Pericardium fibroblast (primary cell): ENCODE measurements around the gene KRTAP20-4. TPM values are rescaled to one million over a fixed set of nuclear protein-coding genes. Genes with fewer than 3 reads are reported as not detected.

Experiments used
- total RNA-seq: library from RNA; depleted of rRNA; stranded (reverse); fragments of >200 nt; gene quantifications from 2 replicates; pipeline ENCODE4 v1.2.3, GENCODE V29; 2015

KRTAP20-4 gene
- total RNA-seq, result not detected in 2 replicates

GRCh38 chr21:30620522-30620921 lies at the start of gene KRTAP20-4:
KRTAP20-4 (plus strand) TSS chr21:30620627.

DNA sequence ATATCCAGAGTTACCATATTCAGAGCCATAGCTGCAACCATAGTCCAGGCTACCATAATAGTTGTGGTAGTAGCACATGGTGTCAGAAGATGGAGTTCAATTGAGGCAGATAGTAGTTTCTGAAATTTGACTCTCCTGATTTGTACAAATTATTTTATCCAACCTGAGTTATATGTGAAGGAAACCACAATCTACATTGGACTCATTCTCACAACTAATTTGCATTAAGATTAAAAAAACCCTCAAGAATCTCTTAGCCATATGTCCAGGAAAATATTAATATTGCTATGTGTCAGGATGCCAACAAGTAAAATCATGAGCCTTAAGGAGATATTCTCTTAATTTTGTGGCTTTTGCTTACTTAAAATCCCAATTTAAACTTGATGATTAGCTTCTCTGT lies 30.1 kb upstream of the KRTAP20-4 start, which contains the start of gene KRTAP22-2:
KRTAP22-2 (minus strand) TSS at position 101 of the 400 bp plus-strand sequence.

GRCh38 chr21:30592140-30592539 lies 28.3 kb upstream of the KRTAP20-4 start, which contains the start of gene KRTAP6-3:
KRTAP6-3 (plus strand) TSS chr21:30592440; CDS start chr21:30592446, 6 bp downstream.

GRCh38 chr21:30598802-30599201 lies 21.6 kb upstream of the KRTAP20-4 start, which contains the start of gene KRTAP6-2:
KRTAP6-2 (minus strand) TSS chr21:30598902; CDS start chr21:30598874, 28 bp downstream.

DNA sequence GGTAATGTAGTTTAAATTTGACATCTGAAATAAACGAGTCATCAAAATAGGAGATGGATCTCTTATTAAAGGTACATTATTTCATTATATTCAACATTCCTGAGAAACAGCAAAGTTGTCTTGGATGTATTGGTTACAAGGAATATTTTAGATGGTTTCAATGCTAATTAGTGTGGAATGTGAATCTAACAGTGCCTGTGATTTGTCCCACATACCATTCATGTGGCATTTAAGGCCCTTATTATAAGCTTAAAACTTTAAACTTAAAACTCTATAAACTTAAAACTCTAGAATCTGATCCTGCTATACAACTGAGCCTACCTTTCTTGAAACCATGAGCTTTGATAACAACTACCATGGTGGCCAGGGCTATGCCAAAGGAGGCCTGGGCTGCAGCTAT lies 19.6 kb upstream of the KRTAP20-4 start, which contains the start of gene KRTAP22-1:
KRTAP22-1 (plus strand) TSS at position 301 of the 400 bp plus-strand sequence.

GRCh38 chr21:30613836-30614235 lies 6.6 kb upstream of the KRTAP20-4 start, which contains the start of gene KRTAP6-1:
KRTAP6-1 (minus strand) TSS chr21:30613930; CDS start chr21:30613904, 26 bp downstream.

DNA sequence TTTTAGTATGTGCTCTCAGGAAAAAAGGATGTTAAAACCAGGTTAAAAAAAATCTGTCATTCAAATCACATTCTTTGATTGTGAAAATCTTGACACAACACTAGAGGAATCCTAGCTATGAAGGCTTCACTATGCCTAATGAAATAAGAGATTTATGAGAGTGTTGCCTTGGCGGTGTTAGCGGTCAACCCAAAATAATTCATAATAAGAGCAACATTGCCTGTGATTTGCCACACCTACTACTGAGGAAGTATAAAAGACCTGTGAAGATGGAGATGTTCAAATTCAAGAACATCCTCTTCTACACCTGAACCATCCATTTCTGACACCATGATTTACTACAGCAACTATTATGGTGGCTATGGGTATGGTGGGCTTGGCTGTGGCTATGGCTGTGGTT lies 4.3 kb upstream of the KRTAP20-4 start, which contains the start of gene KRTAP20-1:
KRTAP20-1 (plus strand) TSS at position 301 of the 400 bp plus-strand sequence; CDS start at position 331, 30 bp downstream.

DNA sequence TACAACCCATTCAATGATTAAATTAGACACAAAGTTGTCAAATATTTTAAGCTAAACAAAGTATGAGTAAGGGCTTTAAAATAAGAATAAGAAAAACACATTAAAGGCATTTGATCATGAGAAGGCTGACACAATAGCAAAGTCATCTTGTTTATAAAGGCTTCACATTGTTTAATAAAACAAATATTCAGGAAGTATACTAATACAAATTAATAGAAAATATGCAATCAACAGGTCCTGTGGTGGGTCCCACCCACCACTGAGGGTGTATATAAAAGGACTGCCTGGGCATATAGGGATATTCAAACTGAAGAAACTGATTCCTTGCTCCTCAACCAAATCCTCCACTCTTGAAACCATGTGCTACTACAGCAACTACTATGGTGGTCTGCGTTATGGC lies 14.5 kb downstream of the KRTAP20-4 start, which contains the start of gene KRTAP20-2:
KRTAP20-2 (plus strand) TSS at position 301 of the 400 bp plus-strand sequence; CDS start at position 359, 58 bp downstream.

DNA sequence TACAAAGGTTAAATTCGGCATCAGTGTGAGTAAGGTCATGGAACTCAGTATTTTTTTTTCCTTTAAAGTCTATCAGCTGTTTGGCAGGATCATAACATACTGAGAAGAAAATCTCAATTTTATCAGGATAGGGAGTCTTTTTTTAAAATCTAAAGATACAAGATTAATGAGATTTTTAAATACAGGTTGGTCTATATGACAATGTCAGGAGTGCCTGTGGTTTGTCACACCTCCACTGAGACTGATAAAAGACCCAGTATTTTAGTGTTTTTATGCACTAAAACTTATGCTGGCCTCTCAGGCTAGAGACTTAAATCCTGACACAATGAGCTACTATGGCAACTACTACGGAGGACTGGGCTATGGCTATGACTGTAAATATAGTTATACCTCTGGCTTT lies 22.1 kb downstream of the KRTAP20-4 start, which contains the start of gene KRTAP20-3:
KRTAP20-3 (plus strand) TSS at position 301 of the 400 bp plus-strand sequence.

Other genes starting within 250 kb of the KRTAP20-4 start
- gene KRTAP13-2, start 248.4 kb upstream of the KRTAP20-4 start, total RNA-seq, result not detected in 2 replicates
- gene KRTAP13-1, start 224.6 kb upstream of the KRTAP20-4 start, total RNA-seq, result not detected in 2 replicates
- not detected in 2 replicates for gene KRTAP13-3, start 194.7 kb upstream of the KRTAP20-4 start, total RNA-seq
- gene KRTAP13-4, start 190.4 kb upstream of the KRTAP20-4 start, total RNA-seq, result not detected in 2 replicates
- not detected in 2 replicates for gene KRTAP15-1, start 180.4 kb upstream of the KRTAP20-4 start, total RNA-seq
- gene KRTAP19-1, start 140.3 kb upstream of the KRTAP20-4 start, total RNA-seq, result not detected in 2 replicates
- gene KRTAP19-2, start 133.2 kb upstream of the KRTAP20-4 start, total RNA-seq, result not detected in 2 replicates
- gene KRTAP19-3, start 128.6 kb upstream of the KRTAP20-4 start, total RNA-seq, result not detected in 2 replicates
- not detected in 2 replicates for gene KRTAP19-4, start 123.5 kb upstream of the KRTAP20-4 start, total RNA-seq
- not detected in 2 replicates for gene KRTAP19-5, start 118.5 kb upstream of the KRTAP20-4 start, total RNA-seq
- gene KRTAP19-6, start 78.8 kb upstream of the KRTAP20-4 start, total RNA-seq, result not detected in 2 replicates
- gene KRTAP19-7, start 59.3 kb upstream of the KRTAP20-4 start, total RNA-seq, result not detected in 2 replicates
- gene KRTAP22-2, start 30.2 kb upstream of the KRTAP20-4 start, total RNA-seq, result not detected in 2 replicates
- gene KRTAP6-3, start 28.2 kb upstream of the KRTAP20-4 start, total RNA-seq, result not detected in 2 replicates
- not detected in 2 replicates for gene KRTAP6-2, start 21.7 kb upstream of the KRTAP20-4 start, total RNA-seq
- gene KRTAP22-1, start 19.5 kb upstream of the KRTAP20-4 start, total RNA-seq, result not detected in 2 replicates
- gene KRTAP6-1, start 6.7 kb upstream of the KRTAP20-4 start, total RNA-seq, result not detected in 2 replicates
- gene KRTAP20-1, start 4.2 kb upstream of the KRTAP20-4 start, total RNA-seq, result not detected in 2 replicates
- gene KRTAP20-2, start 14.6 kb downstream of the KRTAP20-4 start, total RNA-seq, result not detected in 2 replicates
- gene KRTAP20-3, start 22.2 kb downstream of the KRTAP20-4 start, total RNA-seq, result not detected in 2 replicates
- not detected in 2 replicates for gene KRTAP21-3, start 98.2 kb downstream of the KRTAP20-4 start, total RNA-seq
- gene KRTAP21-2, start 126.6 kb downstream of the KRTAP20-4 start, total RNA-seq, result not detected in 2 replicates
- not detected in 2 replicates for gene KRTAP21-1, start 134.8 kb downstream of the KRTAP20-4 start, total RNA-seq
- not detected in 2 replicates for gene KRTAP8-1, start 192.6 kb downstream of the KRTAP20-4 start, total RNA-seq
- gene KRTAP7-1, start 209.1 kb downstream of the KRTAP20-4 start, total RNA-seq, result not detected in 2 replicates